T-helper 1 cell treated with Interleukin-12 subunit alpha and Interleukin-12 subunit beta and Interleukin-4 antibody, amounts not matched to agents 30 μg/mL and 1 μg/mL, for 36 hours (primary cell): ENCODE data around the gene ILRUN.
"Not testable (repeated sequence)": the region's sequence is repeated elsewhere in the genome, so short reads cannot be mapped to it uniquely, and the experiment has no call there.

Experiments used
- H3K27ac Mint-ChIP-seq: one replicate; pipeline ENCODE4 v1.8.0; 2021; ENCODE audit warnings: mild to moderate bottlenecking, mixed read lengths
- H3K27me3 Mint-ChIP-seq: one replicate; pipeline ENCODE4 v1.8.0; 2021; ENCODE audit warnings: low read depth, mixed read lengths
- H3K36me3 Mint-ChIP-seq: one replicate; pipeline ENCODE4 v1.8.0; 2021; ENCODE audit warnings: low read depth, mixed read lengths
- H3K4me1 Mint-ChIP-seq: one replicate; pipeline ENCODE4 v1.8.0; 2021; ENCODE audit warnings: low read depth, mixed read lengths
- H3K4me3 Mint-ChIP-seq: one replicate; pipeline ENCODE4 v1.8.0; 2021; ENCODE audit warnings: mild to moderate bottlenecking, moderate library complexity, mixed read lengths
- H3K9me3 Mint-ChIP-seq: one replicate; pipeline ENCODE4 v1.8.0; 2021; ENCODE audit warnings: mixed read lengths

Gene ILRUN

GRCh38 chr6:34664256-34664971 lies 32.2 kb downstream of the ILRUN start:
- peak overlapping the region; percentile 88 for H3K27ac Mint-ChIP-seq
- peak overlapping the region; percentile 58 for H3K4me3 Mint-ChIP-seq
- H3K9me3 Mint-ChIP-seq = peaks cover 3% of the 10 kb centered on the region
- H3K4me1 Mint-ChIP-seq = peaks cover 43% of the 10 kb centered on the region
- H3K36me3 Mint-ChIP-seq = peaks cover 14% of the 10 kb centered on the region
- H3K27me3 Mint-ChIP-seq = no peaks in the 10 kb centered on the region

GRCh38 chr6:34663831-34664255 lies 32.7 kb downstream of the ILRUN start:
- peaks cover 14% of the 10 kb centered on the region for H3K36me3 Mint-ChIP-seq
- peak overlapping the region; percentile 58 for H3K4me3 Mint-ChIP-seq
- peaks cover 3% of the 10 kb centered on the region for H3K9me3 Mint-ChIP-seq
- H3K4me1 Mint-ChIP-seq = peaks cover 48% of the 10 kb centered on the region
- H3K27me3 Mint-ChIP-seq = no peaks in the 10 kb centered on the region
- peak overlapping the region; percentile 88 for H3K27ac Mint-ChIP-seq

GRCh38 chr6:34663371-34663770 lies 33.2 kb downstream of the ILRUN start:
- Mint-ChIP-seq H3K27ac (no peak overlapping the region), H3K4me3 (peak overlapping the region; percentile 7), H3K27me3 (no peaks in the 10 kb centered on the region), H3K36me3 (peaks cover 14% of the 10 kb centered on the region), H3K9me3 (peaks cover 3% of the 10 kb centered on the region), H3K4me1 (peaks cover 52% of the 10 kb centered on the region)

GRCh38 chr6:34661357-34661756 lies 35.2 kb downstream of the ILRUN start:
- H3K27ac Mint-ChIP-seq = no peak overlapping the region
- H3K9me3 Mint-ChIP-seq = peaks cover 3% of the 10 kb centered on the region
- H3K4me1 Mint-ChIP-seq = peaks cover 57% of the 10 kb centered on the region

GRCh38 chr6:34658605-34659265 lies 37.8 kb downstream of the ILRUN start:
- peaks cover 2% of the 10 kb centered on the region for H3K9me3 Mint-ChIP-seq
- peak overlapping the region; percentile 52 for H3K27ac Mint-ChIP-seq

More at GRCh38 chr6:34661357-34661756, 35.2 kb downstream of the ILRUN start:
- peaks cover 12% of the 10 kb centered on the region for H3K36me3 Mint-ChIP-seq
- H3K27me3 Mint-ChIP-seq = no peaks in the 10 kb centered on the region
- H3K4me3 Mint-ChIP-seq = no peak overlapping the region

GRCh38 chr6:34657979-34658480 lies 38.5 kb downstream of the ILRUN start:
- H3K9me3 Mint-ChIP-seq, H3K27me3 Mint-ChIP-seq, H3K36me3 Mint-ChIP-seq: not testable (repeated sequence)
- Mint-ChIP-seq H3K27ac (peak overlapping the region; percentile 94), H3K4me3 (peak overlapping the region; percentile 86), H3K4me1 (peaks cover 50% of the 10 kb centered on the region)

More at GRCh38 chr6:34658605-34659265, 37.8 kb downstream of the ILRUN start:
- Mint-ChIP-seq H3K4me3 (no peak overlapping the region), H3K27me3 (no peaks in the 10 kb centered on the region), H3K36me3 (peaks cover 8% of the 10 kb centered on the region), H3K4me1 (peaks cover 57% of the 10 kb centered on the region)

- peak overlapping the region; percentile 94 for H3K27ac Mint-ChIP-seq
- H3K4me3 Mint-ChIP-seq = peak overlapping the region; percentile 86
- H3K27me3 Mint-ChIP-seq = no peaks in the 10 kb centered on the region
- peaks cover 6% of the 10 kb centered on the region for H3K36me3 Mint-ChIP-seq
- no peaks in the 10 kb centered on the region for H3K9me3 Mint-ChIP-seq
- peaks cover 48% of the 10 kb centered on the region for H3K4me1 Mint-ChIP-seq
Measured at GRCh38 chr6:34657307-34657978, 39.1 kb downstream of the ILRUN start.

- peak overlapping the region; percentile 94 for H3K27ac Mint-ChIP-seq
- H3K27me3 Mint-ChIP-seq = no peaks in the 10 kb centered on the region
- H3K9me3 Mint-ChIP-seq = no peaks in the 10 kb centered on the region
- peaks cover 6% of the 10 kb centered on the region for H3K36me3 Mint-ChIP-seq
- peaks cover 48% of the 10 kb centered on the region for H3K4me1 Mint-ChIP-seq
- H3K4me3 Mint-ChIP-seq = peak overlapping the region; percentile 86
Measured at GRCh38 chr6:34657037-34657306, 39.6 kb downstream of the ILRUN start.

GRCh38 chr6:34656378-34657036 lies 40.1 kb downstream of the ILRUN start:
- Mint-ChIP-seq H3K27me3 (no peaks in the 10 kb centered on the region), H3K27ac (peak overlapping the region; percentile 94), H3K36me3 (peaks cover 5% of the 10 kb centered on the region), H3K4me1 (peaks cover 48% of the 10 kb centered on the region), H3K4me3 (peak overlapping the region; percentile 86), H3K9me3 (no peaks in the 10 kb centered on the region)

GRCh38 chr6:34655876-34656377 lies 40.6 kb downstream of the ILRUN start:
- H3K27me3 Mint-ChIP-seq, H3K9me3 Mint-ChIP-seq, H3K36me3 Mint-ChIP-seq: not testable (repeated sequence)
- peaks cover 53% of the 10 kb centered on the region for H3K4me1 Mint-ChIP-seq
- peak overlapping the region; percentile 94 for H3K27ac Mint-ChIP-seq
- H3K4me3 Mint-ChIP-seq = peak overlapping the region; percentile 86

GRCh38 chr6:34654061-34654710 lies 42.4 kb downstream of the ILRUN start:
- no peak overlapping the region for H3K4me3 Mint-ChIP-seq
- no peaks in the 10 kb centered on the region for H3K9me3 Mint-ChIP-seq
- no peaks in the 10 kb centered on the region for H3K27me3 Mint-ChIP-seq
- peaks cover 8% of the 10 kb centered on the region for H3K36me3 Mint-ChIP-seq
- H3K27ac Mint-ChIP-seq = no peak overlapping the region
- H3K4me1 Mint-ChIP-seq = peaks cover 52% of the 10 kb centered on the region

GRCh38 chr6:34652263-34652662 lies 44.3 kb downstream of the ILRUN start:
- Mint-ChIP-seq H3K36me3 (peaks cover 11% of the 10 kb centered on the region), H3K4me1 (peaks cover 37% of the 10 kb centered on the region), H3K4me3 (no peak overlapping the region), H3K27ac (no peak overlapping the region), H3K9me3 (no peaks in the 10 kb centered on the region), H3K27me3 (no peaks in the 10 kb centered on the region)

GRCh38 chr6:34650823-34651222 lies 45.7 kb downstream of the ILRUN start:
- H3K4me1 Mint-ChIP-seq = peaks cover 31% of the 10 kb centered on the region
- H3K9me3 Mint-ChIP-seq = no peaks in the 10 kb centered on the region
- no peaks in the 10 kb centered on the region for H3K27me3 Mint-ChIP-seq
- H3K27ac Mint-ChIP-seq = no peak overlapping the region
- H3K4me3 Mint-ChIP-seq = no peak overlapping the region
- peaks cover 19% of the 10 kb centered on the region for H3K36me3 Mint-ChIP-seq

- H3K36me3 Mint-ChIP-seq = peaks cover 22% of the 10 kb centered on the region
- H3K4me1 Mint-ChIP-seq = peaks cover 26% of the 10 kb centered on the region
- not testable (repeated sequence) for H3K4me3 Mint-ChIP-seq
Measured at GRCh38 chr6:34650232-34650631, 46.3 kb downstream of the ILRUN start.

More at GRCh38 chr6:34650232-34650631, 46.3 kb downstream of the ILRUN start:
- H3K27me3 Mint-ChIP-seq, H3K27ac Mint-ChIP-seq, H3K9me3 Mint-ChIP-seq: not testable (repeated sequence)
